Keratinocyte (primary cell): ENCODE measurements around the gene RGS18. TPM values are rescaled to one million over a fixed set of nuclear protein-coding genes. Genes with fewer than 3 reads are reported as not detected.

Source experiments
- DNase-seq: peaks from one replicate; pipeline ENCODE4 v3.0.0-alpha.2; 2011; ENCODE audit warnings: low read depth, missing footprints, low spot score
- FAIRE-seq: peaks from 2 replicates; lab custom pipeline; 2011; peaks lifted over from hg19 to GRCh38; lab: Jason Lieb, UNC
- H2AFZ ChIP-seq: 2 replicates; pipeline ENCODE4 v1.6.0; 2012; ENCODE audit warnings: low read length, control low read depth, inconsistent platforms; ENCODE audit not compliant: control insufficient read depth
- H3K27ac ChIP-seq: 2 replicates; pipeline ENCODE4 v1.5.1; 2011; ENCODE audit warnings: low read length; ENCODE audit not compliant: control insufficient read depth, insufficient read depth
- H3K27me3 ChIP-seq: 3 replicates; pipeline ENCODE4 v1.6.0; 2011; ENCODE audit warnings: low read length; ENCODE audit not compliant: control insufficient read depth, insufficient read depth; ENCODE audit errors: extremely low read depth
- H3K36me3 ChIP-seq, 2 experiments: 2 replicates in 1 of 2; 3 replicates in 1 of 2; pipeline ENCODE4 v1.5.1; 2011; ENCODE audit warnings: low read length in 2 of 2, mild to moderate bottlenecking in 1 of 2; ENCODE audit not compliant: control insufficient read depth in 2 of 2, insufficient read depth in 2 of 2; ENCODE audit errors: extremely low read depth in 1 of 2
- H3K4me1 ChIP-seq: 3 replicates; pipeline ENCODE4 v1.5.1; 2011; ENCODE audit warnings: low read length; ENCODE audit not compliant: control insufficient read depth, insufficient read depth; ENCODE audit errors: extremely low read depth
- H3K4me2 ChIP-seq: 3 replicates; pipeline ENCODE4 v1.6.0; 2011; ENCODE audit warnings: low read depth, low read length; ENCODE audit not compliant: control insufficient read depth, insufficient read depth; ENCODE audit errors: extremely low read depth
- H3K4me3 ChIP-seq, 3 experiments: fragments of 200-600 bp in 1 of 3; sonication (generic) in 1 of 3; 2 replicates in 2 of 3; 3 replicates in 1 of 3; pipeline ENCODE4 v1.5.1; 2011 to 2016; ENCODE audit warnings: low read length in 3 of 3, mild to moderate bottlenecking in 3 of 3, control low read depth in 2 of 3, inconsistent platforms in 1 of 3, low read depth in 1 of 3, mixed read lengths in 1 of 3, mixed run types in 1 of 3, moderate library complexity in 1 of 3; ENCODE audit not compliant: control insufficient read depth in 2 of 3, insufficient read depth in 2 of 3; ENCODE audit errors: extremely low read depth in 1 of 3
- H3K79me2 ChIP-seq: 2 replicates; pipeline ENCODE4 v1.6.0; 2012; ENCODE audit warnings: low read length; ENCODE audit not compliant: control insufficient read depth, insufficient read depth
- H3K9ac ChIP-seq: 3 replicates; pipeline ENCODE4 v1.6.0; 2011; ENCODE audit warnings: low read length; ENCODE audit not compliant: control insufficient read depth, insufficient read depth; ENCODE audit errors: extremely low read depth
- H3K9me1 ChIP-seq: 3 replicates; pipeline ENCODE4 v1.6.0; 2011; ENCODE audit warnings: low read length; ENCODE audit not compliant: control insufficient read depth, insufficient read depth; ENCODE audit errors: extremely low read depth
- H3K9me3 ChIP-seq: 2 replicates; pipeline ENCODE4 v1.5.1; 2012; ENCODE audit warnings: low read depth, low read length; ENCODE audit not compliant: control insufficient read depth
- H4K20me1 ChIP-seq: 3 replicates; pipeline ENCODE4 v1.6.0; 2011; ENCODE audit warnings: low read length; ENCODE audit not compliant: control insufficient read depth, insufficient read depth; ENCODE audit errors: extremely low read depth
- CTCF ChIP-seq, 3 experiments: IDR thresholded peaks in 1 of 3; conservative IDR thresholded peaks in 1 of 3; optimal IDR thresholded peaks in 1 of 3; 2 replicates in 2 of 3; 3 replicates in 1 of 3; pipeline versions ENCODE3 to v1.5.1; 2011; ENCODE audit warnings: low read length in 3 of 3, mild to moderate bottlenecking in 3 of 3, moderate library complexity in 2 of 3, control low read depth in 1 of 3, inconsistent platforms in 1 of 3; ENCODE audit not compliant: insufficient read depth in 2 of 3; ENCODE audit errors: extremely low read depth in 1 of 3
- EZH2 ChIP-seq: IDR thresholded peaks from one replicate; pipeline ENCODE4 v1.6.1; 2012; ENCODE audit warnings: inconsistent platforms, mild to moderate bottlenecking, low read length, moderate library complexity
- dilution Hi-C: fragments of 300-500 bp; cut with MboI; formaldehyde crosslinking; loops from one replicate; pipeline ENCODE4 v1.7.0; 2020; ENCODE audit warnings: low sequenced_read_pairs; ENCODE audit not compliant: extremely low pct_ligation_motif_present
- polyA plus RNA-seq, 5 experiments: library from polyadenylated mRNA; depleted of rRNA in 3 of 5; stranded (reverse) in 3 of 5; stranded (forward) in 1 of 5; unstranded in 1 of 5; fragments of >200 nt; gene quantifications; 1 replicate in 1 of 5; 2 replicates in 3 of 5; 3 replicates in 1 of 5; pipeline versions ENCODE4 v1.2.1 to v1.2.3, GENCODE V29; 2011 to 2012; ENCODE audit warnings: missing spikeins in 2 of 5, low read depth in 1 of 5, low replicate concordance in 1 of 5

The RGS18 gene
- polyA plus RNA-seq, 1 donor (not counting 4 experiments of a cell fraction or from before 2014, with no cell fraction given): 1.6 TPM

- Histone ChIP-seq H3K79me2 (no peaks in the 10 kb centered on the region), H3K9me1 (no peaks in the 10 kb centered on the region), H3K9ac (no peak overlapping the region), H4K20me1 (no peaks in the 10 kb centered on the region), H3K4me3 (no peak overlapping the region), H2AFZ (no peak overlapping the region), H3K9me3 (no peaks in the 10 kb centered on the region), H3K4me2 (no peak overlapping the region), H3K36me3 (no peaks in the 10 kb centered on the region), H3K27ac (no peak overlapping the region), H3K27me3 (no peaks in the 10 kb centered on the region), H3K4me1 (no peaks in the 10 kb centered on the region)
- no peak for DNase-seq
- TF ChIP-seq EZH2 (no peak), CTCF (optimal IDR thresholded peaks at IDR 0.05 in 1 of 3, IDR thresholded peaks at IDR 0.05 in 1 of 3, conservative IDR thresholded peaks at IDR 0.05 in 1 of 3; ENCODE audit: extremely low read depth in 1 of 3, insufficient read depth in 2 of 3, low read length in 3 of 3) (no peak)
- dilution Hi-C loops: no loop called here
- FAIRE-seq: no peak
Measured at GRCh38 chr1:192201303-192201702, 43.0 kb downstream of the RGS18 start.

- Histone ChIP-seq H3K27ac (no peak overlapping the region), H4K20me1 (no peaks in the 10 kb centered on the region), H3K4me3 (no peak overlapping the region), H2AFZ (no peak overlapping the region), H3K9me1 (no peaks in the 10 kb centered on the region), H3K36me3 (no peaks in the 10 kb centered on the region), H3K4me2 (no peak overlapping the region), H3K27me3 (no peaks in the 10 kb centered on the region), H3K9ac (no peak overlapping the region), H3K9me3 (no peaks in the 10 kb centered on the region), H3K79me2 (no peaks in the 10 kb centered on the region), H3K4me1 (peaks cover 3% of the 10 kb centered on the region)
- TF ChIP-seq EZH2 (no peak), CTCF (optimal IDR thresholded peaks at IDR 0.05 in 1 of 3, IDR thresholded peaks at IDR 0.05 in 1 of 3, conservative IDR thresholded peaks at IDR 0.05 in 1 of 3; ENCODE audit: extremely low read depth in 1 of 3, insufficient read depth in 2 of 3, low read length in 3 of 3) (no peak)
- dilution Hi-C loops: no loop called here
- DNase-seq (no peak), FAIRE-seq (no peak)
Measured at GRCh38 chr1:192224396-192224795, 66.1 kb downstream of the RGS18 start.
